Stimulated activated CD8-positive, alpha-beta memory T cell treated with anti-CD3 and anti-CD28 coated beads, Interleukin-4, amount 100 ng/mL, for 48 hours (primary cell): ENCODE results near the gene CPXM2.

Experiments
- DNase-seq: peaks from one replicate; pipeline ENCODE4 v3.0.0-alpha.2; 2020

The CPXM2 gene

DNA sequence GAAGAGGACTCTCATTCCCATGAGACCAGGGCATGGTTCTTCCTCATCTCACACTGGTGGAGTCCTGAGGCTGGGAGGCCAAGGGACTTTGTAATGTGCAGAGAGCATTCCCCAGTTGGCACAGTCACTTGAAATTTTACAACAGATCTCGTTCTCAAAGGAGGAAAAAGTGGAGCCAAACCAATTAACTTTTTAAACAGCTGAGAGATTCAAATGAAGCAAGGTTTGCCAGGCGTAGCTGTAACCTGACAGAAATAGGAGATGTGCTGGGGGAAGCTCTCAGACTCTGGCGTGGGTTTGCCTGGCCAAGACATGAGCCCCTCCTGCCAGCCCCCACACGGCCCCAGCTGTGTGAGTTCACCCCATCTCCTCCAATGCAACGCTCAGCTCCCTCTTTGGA lies 12.0 kb upstream of the CPXM2 start:
- no peak for DNase-seq

DNA sequence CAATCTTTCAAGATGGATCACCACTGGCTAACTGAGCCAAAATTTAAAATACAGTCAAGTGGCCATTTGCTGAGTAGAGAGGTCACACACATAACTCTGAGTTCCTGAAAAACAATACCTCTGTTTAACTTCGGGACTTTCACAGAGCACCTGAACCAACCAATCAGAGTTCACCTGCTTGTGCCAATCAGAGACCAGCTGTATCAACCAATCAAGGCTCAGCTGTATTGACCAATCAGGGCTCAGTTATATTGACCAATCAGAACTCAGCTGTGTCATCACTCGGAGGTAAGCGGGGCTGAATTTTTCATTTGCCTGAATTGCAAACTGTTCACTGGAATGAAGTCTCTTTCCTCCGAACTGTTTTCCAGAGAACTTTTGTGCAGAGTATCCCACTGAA lies 10.0 kb upstream of the CPXM2 start:
- DNase-seq: no peak

DNA sequence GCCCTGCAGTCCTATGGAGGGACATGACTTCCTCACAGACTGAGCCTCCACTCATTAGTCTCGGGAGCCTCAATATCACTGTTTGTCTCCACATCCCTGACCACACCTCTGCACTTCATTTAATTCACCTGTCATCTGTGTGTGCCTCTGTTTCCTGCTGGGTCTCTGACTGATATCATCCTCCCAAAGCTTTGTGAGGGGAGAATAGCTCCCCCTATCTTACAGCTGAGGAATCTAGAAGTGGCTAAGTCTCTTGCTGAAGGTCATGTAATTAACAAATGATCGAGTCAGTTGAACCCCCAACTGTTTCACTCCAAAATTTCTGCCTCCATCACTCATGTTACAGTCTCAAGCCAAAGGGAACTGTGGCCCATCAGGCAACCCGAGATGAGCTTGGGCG lies 5.5 kb upstream of the CPXM2 start:
- no peak for DNase-seq

DNA sequence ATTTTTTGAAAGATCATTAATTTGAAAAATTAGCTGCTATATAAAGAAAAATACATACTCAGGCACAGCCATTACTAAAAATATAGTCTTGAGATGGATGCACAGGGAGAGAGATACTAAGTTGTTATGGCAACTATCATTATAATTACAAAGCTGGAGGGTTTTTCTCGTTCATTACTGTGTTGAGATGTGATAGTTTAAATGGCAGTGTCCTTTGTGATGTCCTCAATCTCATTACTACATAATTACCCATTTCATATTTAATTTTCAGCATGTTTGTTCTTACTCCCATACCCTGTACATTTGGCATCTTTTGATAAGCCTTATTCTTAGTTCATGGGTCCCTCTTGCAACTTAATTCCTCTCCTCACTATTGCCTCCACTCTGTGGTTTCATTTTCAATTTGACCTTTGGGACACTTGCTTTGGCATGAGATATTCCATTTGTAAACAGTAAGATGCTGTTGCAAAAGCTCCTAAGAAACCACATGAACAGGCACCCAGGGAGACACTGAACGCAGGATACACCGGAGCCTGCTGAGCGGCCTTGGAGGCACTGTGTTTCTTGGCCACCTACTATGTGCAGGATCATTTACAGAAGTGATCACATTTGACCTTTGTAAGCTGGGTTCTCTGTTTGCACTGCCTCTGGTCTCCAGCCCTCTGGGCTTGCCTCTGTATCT lies 4.8 kb upstream of the CPXM2 start:
- DNase-seq: no peak

DNA sequence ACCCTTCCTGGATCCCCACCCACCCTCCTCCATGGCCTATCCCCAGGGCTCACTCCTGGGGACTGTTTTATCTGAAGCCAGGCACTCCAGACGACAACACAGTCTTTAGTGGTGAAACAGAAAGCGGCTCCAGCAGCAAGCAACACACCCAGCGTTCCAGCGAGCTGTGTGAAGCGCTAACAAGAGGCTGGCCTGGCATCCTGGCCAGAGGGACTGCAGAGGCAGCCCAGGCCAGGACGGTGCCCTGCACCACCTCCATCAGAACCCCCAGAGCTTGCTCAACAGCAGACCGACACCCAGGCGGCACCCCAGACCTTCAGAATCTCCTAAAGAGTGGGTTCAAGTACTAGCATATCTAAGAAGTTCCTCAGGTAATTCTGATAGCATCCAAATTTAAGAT lies 2.0 kb upstream of the CPXM2 start:
- DNase-seq: no peak

DNA sequence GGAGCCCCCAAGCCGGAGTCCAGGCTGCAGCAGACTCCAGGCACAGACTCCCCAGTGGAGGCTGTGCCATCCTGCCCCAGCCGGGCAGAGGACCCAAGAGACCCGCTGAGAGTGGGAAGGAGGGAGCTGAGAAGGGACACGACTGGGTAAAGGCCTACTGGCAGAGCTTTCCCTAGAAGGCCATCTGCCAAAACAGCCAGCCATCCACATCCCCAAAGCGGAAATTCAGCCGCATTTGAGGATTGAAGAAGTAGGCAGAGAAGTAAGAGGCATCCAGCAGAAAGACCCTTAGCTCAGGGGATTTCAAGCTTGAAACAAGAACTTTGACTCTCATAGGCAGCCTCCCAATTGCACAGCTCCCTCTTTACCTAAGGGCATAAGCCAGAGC lies 857 bp downstream of the CPXM2 start:
- no peak for DNase-seq

DNA sequence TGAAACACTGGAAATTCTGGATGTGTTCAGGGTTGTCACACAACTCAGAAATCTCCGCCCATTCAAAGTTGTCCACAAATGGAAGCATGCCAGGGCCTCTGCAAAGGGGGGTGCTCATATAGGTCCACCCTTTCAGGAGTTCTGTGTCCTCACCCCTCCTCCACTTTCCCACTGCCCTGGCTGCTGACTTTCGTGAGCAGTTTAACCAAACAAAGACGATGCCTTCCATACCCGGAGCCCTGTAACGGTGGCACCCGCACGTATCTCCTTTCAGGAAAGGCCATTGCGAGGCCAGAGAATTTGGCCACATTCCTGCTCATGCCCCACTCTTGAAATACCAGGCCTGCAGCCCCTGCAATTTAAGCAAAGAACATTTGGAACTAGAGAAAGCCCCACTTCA lies 1.4 kb downstream of the CPXM2 start:
- DNase-seq: no peak

DNA sequence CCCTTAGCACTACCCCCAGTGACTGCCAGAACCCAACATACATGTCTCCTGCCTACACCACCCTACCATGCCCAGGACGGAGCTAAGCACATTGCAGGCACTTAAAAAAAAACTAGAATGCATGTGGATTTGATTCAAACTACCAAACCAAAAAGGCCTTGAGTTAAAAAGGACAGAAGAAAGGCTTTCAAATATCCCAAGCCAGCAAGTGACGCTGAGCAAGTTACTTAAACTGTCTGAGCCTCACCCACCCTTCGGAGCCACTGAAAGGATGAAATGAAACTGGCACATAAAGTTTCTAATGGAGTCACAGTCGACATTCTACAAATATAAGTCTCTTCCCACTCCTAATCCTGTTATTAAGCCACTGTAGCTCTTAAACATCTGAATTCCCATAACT lies 1.8 kb downstream of the CPXM2 start:
- no peak for DNase-seq

DNA sequence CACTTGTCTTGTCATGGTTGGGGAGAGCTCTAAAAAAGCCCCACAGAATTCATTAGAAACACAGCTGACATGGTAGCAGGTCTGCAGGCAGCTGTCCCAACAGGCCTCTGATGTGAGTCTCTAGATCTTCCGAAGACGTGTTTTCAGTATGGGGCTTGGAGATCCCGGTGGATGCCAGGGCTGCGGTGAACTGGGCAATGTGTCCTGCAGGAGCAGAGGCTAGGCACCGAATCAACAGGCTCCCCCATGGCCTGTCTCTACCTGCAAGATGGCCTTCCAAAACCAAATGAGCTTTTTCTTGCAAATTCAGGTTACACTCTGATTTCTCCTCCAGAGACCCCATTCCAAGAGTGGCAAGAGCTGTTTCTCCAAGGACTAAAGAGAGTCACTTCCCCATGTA lies 2.9 kb downstream of the CPXM2 start:
- no peak for DNase-seq

DNA sequence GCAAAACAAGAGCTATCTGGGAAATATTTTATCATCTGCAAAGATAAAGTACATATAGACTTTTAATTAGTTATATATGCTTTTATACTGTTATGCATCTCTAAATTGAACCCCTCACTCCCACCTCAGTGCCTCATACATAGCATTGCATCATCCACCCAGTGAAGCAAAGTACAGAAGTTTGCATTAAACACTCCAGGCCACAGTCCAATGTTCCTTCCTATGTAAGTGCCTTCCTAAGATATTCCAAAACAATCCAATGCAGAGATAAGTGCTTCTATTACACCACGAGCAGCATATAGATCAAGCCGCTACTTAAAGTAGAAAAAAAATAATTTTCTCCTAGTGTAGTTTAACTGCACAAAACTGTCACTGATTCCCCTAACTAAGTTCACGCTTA lies 3.4 kb downstream of the CPXM2 start:
- no peak for DNase-seq

DNA sequence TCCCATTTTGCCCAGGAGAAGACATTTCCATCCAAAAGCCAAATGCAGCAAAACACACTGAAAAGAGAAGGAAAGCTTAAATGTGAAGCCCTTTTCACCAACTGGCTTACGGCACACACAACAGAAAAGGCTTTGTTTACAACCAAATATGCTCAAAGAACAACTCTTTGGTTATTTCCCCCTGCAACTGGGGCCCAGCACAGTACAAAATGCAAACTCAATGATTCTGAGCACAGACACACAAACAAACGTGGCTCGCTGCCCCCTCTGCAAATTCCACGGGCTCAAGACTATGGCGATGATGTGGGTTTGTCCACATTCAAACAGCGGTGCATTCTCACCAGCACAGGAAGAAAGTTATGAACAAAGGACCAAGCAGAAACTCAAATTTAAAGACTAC lies 5.3 kb downstream of the CPXM2 start:
- DNase-seq: no peak

DNA sequence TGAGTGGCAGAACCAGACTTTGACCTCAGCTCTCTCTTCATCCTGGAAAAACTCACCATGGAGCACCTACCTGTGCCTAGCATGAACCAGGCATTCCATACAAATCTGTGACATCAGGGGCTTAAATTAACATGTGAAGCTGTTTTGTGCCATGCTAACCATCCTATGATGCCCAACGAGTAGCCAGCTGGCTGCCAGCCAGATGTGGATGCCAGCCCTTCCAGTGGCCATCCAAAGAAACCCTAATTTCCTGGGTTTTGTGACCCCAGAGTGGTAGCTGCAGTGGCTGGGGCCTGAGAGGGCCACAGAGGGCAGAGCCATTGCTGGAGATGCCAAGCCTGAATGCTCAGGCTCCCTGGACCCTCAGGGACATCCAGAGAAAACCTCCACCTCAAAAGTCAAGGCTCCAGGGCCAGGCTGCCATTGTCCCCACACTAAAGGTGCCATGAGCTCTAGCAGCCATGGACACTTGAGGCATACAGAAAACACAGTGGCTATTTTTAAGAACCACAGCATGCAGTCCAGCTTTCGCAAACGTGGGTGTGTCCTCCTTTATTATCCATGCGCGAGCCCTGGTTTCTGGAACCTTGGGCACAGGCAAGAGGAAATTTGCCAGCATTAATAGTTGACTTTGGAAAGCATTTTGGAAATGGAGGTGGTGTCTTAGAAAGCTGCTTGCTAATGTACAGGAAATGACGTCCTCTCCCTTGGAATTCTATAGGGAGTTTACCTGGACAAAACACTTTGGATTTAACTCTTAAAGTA lies 6.0 kb downstream of the CPXM2 start:
- no peak for DNase-seq

DNA sequence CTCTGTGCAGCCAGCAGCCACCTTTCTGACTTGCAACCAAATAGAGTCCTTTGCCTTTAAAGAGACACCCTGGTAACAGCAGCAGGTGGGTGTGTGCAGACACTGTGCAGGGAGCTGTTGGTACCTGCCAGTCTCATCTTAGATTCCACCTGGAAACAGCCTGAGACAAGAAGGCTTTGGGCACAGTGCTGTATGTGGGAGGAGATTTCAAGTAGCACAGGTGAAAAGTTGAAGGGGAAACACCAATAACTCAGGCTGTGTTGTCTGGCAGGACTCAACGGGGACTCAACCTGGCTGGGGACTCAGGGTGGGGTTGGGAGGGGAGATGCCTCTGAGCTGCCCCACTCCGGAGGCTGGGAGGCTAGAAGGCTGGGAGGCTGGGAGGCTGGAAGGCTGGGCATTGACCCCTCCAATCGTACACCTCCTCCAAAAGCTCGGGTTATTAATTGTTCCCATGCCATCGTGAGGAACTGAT lies 6.7 kb downstream of the CPXM2 start:
- no peak for DNase-seq

DNA sequence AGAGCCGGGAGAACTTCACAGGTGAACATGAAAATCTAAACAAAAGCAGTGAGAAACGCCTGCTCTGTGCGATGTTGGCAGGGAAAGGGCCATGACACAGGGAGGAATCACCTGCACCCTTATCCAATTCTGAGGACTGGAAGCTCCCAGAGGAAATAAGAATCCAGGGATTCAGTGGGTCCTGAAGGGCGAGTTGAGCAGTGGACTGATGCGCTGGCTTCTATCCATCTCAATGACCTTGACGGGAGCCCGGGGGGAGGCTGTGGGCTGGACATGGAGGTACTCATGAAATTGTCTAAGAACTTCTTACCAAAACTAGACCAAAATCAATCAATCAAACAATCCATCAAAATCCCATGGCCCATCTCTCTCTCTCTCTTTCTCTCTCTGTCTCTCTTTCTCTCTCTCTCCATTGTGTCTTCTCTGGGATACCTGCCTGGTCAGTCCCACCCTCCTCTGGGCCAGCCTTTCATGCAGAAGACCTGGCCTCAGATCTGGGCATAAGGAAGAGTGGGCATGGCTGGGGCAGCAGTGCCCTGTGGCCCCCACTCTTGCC lies 7.2 kb downstream of the CPXM2 start:
- DNase-seq: no peak

DNA sequence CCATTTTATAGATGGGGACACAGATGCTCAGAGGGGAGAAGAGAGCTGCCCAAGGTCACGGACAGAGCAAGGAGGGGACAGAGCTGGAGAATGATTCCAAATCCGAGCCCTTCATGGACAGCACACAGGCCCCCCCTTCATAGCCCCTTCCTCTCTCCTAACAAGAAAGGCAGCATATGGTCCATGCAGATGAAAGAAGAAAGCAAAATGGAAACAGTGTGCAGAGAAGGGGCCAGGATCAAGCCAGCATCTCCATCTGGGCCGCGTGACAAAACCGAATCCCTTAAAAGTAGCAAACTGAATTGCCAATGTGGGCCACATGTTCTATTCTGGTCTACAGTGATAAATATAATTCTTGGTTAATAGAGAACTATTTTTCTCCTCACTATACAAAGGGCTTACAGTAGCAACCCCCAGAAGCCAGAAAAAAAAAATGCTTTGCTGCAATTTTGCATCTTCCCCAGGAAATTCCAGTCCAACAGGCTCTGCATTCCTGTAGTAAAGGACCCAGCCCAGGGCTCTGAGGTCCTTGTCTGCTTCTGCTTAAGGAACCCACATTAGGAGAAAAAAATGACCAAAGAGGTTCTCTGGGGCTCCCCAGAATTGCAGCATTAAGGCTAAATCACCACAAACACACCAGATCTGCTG lies 7.8 kb downstream of the CPXM2 start:
- DNase-seq: no peak

DNA sequence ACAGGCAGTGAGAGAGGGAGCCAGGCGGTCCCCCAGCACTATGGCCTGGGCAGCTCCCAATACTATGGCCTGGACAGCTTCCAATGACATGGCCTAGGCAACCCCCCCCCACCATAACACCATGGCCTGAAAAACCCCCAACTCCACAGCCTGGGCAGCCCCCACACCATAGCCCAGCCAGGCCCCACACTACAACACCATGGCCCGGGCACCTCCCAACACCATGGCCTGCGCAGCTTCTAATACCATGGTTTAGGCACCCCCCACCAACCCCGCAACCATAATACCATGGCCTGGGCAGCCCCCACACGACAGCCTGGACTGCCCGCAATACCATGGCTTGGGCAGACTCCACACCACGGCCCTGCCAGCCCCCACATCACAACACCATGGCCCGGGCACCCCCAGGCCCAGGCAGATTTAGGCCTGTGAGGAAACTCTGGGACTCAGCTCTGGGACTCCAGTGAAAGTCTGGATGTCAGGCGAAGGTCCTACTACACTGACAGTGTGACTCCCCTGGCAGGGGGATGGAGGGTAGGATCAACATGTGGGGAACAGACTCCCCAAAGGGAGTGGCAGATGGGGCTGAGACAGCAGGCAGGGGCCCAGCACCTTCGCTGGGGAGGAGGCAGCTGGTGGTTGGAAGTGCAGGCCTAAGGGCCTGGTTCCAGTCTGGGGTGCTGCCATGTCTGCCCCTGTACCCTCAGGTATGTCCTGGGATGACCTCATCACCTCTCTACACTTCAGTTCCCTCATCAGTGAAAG lies 8.7 kb downstream of the CPXM2 start:
- no peak for DNase-seq

DNA sequence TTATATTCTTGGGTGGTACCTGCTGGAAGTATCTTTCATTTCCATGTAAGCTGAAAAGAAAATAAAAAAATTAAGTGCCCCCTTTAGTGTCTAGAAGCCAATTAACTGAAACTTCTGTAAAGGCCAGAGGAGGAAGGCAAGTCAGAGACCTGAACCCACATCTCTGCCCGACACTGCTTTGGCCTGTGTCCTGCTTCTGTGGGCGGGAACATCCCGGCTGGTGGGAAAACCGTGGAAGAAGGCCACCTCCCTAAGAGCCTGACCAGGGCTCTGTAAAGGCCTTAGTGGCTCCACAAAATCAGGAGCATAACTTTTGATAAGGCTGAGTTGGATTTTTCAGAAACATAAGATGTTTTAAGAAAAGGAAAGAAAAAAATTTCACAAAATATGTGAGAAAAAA lies 9.4 kb downstream of the CPXM2 start:
- no peak for DNase-seq

DNA sequence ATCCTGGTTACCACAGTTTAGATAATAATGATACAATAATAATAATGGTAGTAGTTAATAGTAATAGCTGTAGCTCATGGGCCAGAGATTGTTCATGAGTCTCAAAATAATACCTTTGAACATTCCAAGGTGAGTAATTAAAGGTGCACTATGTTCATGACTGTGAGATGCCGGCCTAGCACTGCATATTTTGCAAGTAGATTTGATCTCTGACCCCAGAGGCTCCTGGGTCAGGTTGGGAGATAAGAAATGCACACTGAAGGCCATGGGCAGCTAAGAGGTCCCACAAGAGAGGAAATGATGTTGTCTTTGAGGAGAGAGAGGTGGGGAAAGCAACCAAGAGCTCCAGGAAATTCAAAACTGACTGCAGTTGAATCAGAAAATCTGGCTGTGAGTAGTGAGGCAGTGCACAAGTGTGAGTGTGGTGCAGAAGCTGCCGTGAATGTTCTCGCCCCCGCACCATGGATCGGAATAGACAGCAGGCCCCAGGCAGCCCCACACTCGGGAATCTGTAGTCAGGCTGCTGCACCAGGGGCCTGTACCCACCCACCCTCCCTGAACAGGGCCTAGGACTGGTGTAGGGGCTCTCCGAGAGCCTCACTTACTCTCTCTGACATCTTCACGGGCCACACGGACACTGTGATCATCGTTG lies 11.9 kb downstream of the CPXM2 start:
- no peak for DNase-seq

DNA sequence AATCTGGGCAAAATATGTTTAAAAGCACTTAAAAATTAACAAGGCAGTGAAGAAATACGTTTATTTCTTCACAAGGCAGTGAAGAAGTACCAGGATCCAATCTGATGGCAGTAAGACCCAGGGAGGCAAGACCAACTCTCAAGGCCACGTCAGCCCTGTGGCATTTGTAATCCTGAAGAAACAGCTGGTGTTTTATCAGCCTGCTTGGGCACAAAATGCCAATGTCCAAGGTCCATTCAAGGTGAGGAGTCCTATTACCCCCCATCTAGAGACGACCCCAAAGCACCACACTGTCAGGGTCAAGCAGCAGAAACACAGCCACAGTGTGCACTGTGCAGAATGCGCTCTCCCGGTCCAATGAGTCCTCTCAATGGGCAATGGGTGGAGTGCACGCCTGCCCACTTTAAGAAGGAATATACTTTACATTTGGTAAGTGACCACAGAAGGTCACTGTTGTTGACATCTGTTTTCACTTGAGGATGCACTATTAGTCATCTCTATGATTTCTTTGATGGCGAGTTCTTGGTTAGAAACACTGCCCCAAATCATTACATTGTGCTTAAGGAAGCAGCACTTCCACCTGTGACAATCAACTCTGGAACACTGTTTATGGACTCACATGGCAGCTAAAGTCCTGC lies 12.8 kb downstream of the CPXM2 start:
- DNase-seq: no peak

DNA sequence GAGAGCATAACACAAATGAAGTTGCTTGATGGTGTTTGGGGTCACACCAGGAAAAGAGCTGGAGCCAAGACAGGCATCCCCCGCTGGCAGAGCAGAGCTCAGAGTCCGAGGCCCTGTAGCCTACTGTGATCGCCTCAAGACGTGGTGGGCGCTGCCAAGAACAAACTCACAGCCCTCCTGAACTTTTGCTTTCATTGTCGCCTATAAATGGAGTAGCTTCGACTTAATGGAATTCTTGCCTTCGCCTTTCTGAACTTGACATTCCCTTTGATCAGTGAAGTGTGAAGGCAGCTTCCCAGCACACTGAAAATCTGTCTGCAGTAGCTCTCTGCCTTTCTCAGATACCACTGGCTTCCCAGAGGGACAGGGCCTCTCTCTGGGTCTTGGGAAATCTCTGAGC lies 21.3 kb downstream of the CPXM2 start:
- no peak for DNase-seq

DNA sequence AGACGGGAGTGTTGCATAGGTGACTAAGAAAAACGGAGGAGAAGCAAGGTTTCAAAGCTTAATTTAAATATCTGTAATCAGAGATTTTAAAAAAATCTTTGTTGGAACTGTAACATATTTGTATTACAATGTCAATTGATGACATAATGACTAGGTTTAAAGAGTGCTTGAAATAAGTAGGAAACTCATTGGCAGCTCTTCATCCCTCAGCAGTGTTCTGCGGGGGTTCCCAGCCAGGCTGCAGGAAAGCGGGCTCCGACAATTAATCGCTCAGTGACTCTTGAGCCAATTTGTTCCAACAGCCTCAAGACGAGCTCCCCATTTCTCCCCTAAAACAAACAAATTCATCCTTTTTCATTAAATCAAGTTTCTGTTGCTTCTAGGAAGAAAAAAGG lies 22.6 kb downstream of the CPXM2 start:
- DNase-seq: no peak
